HEK293T (cell line): Measurements from ENCODE around the gene PLEKHM2.

Experiments used
- CTCF ChIA-PET: fragments of 350-600 bp; formaldehyde crosslinking; extraction: SDS; loops from one replicate; lab custom pipeline; 2021; ENCODE audit warnings: antibody characterized with exemption, inconsistent platforms; lab: Yijun Ruan, JAX
- POLR2A ChIA-PET: fragments of 350-600 bp; formaldehyde crosslinking; extraction: SDS; loops from one replicate; lab custom pipeline; 2020; ENCODE audit warnings: antibody characterized with exemption, inconsistent platforms; lab: Yijun Ruan, JAX
- DNase-seq: peaks from one replicate; pipeline ENCODE4 v3.0.0; 2012; ENCODE audit warnings: mixed read lengths; ENCODE audit errors: extremely low spot score
- ARNT ChIP-seq: fragments of 450-650 bp; IDR thresholded peaks from 2 replicates; pipeline ENCODE4 v1.6.1; 2017; ENCODE audit warnings: mild to moderate bottlenecking
- BHLHE40 ChIP-seq: fragments of 450-650 bp; IDR thresholded peaks from 2 replicates; pipeline ENCODE4 v1.6.1; 2016; ENCODE audit warnings: mild to moderate bottlenecking, moderate library complexity, borderline replicate concordance
- CTBP1 ChIP-seq: fragments of 450-650 bp; IDR thresholded peaks from 2 replicates; pipeline ENCODE4 v1.6.1; 2016; ENCODE audit warnings: borderline replicate concordance
- ELF4 ChIP-seq: fragments of 450-650 bp; IDR thresholded peaks from 2 replicates; pipeline ENCODE4 v1.6.1; 2017; ENCODE audit warnings: antibody characterized with exemption
- FOXA1 ChIP-seq: fragments of 450-650 bp; IDR thresholded peaks from 2 replicates; pipeline ENCODE4 v1.6.1; 2016; ENCODE audit warnings: mild to moderate bottlenecking
- FOXK2 ChIP-seq: fragments of 450-650 bp; IDR thresholded peaks from 2 replicates; pipeline ENCODE4 v1.6.1; 2016; ENCODE audit warnings: mild to moderate bottlenecking
- FOXM1 ChIP-seq: fragments of 450-650 bp; IDR thresholded peaks from 2 replicates; pipeline ENCODE4 v1.6.1; 2017; ENCODE audit warnings: mild to moderate bottlenecking, borderline replicate concordance
- HDGF ChIP-seq: fragments of 450-650 bp; IDR thresholded peaks from 2 replicates; pipeline ENCODE4 v1.6.1; 2017; ENCODE audit warnings: antibody characterized with exemption, borderline replicate concordance
- L3MBTL2 ChIP-seq: fragments of 450-650 bp; conservative IDR thresholded peaks from 2 replicates; pipeline ENCODE4 v1.6.1; 2016; ENCODE audit warnings: mild to moderate bottlenecking
- LEF1 ChIP-seq: fragments of 450-650 bp; IDR thresholded peaks from 2 replicates; pipeline ENCODE4 v1.6.1; 2017; ENCODE audit warnings: mild to moderate bottlenecking, borderline replicate concordance
- NFRKB ChIP-seq: fragments of 450-650 bp; IDR thresholded peaks from 2 replicates; pipeline ENCODE4 v1.6.1; 2016; ENCODE audit warnings: mild to moderate bottlenecking, moderate library complexity
- SP1 ChIP-seq: fragments of 450-650 bp; IDR thresholded peaks from 2 replicates; pipeline ENCODE4 v1.6.1; 2017
- SUZ12 ChIP-seq: fragments of 450-650 bp; IDR thresholded peaks from 2 replicates; pipeline ENCODE4 v1.6.1; 2016; ENCODE audit warnings: mild to moderate bottlenecking
- TARDBP ChIP-seq: fragments of 450-650 bp; IDR thresholded peaks from 2 replicates; pipeline ENCODE4 v1.6.1; 2016
- ZNF384 ChIP-seq: fragments of 450-650 bp; IDR thresholded peaks from 2 replicates; pipeline ENCODE4 v1.6.1; 2016
- TF ChIP-seq, protein P1 (sequence below): fragments of 450-650 bp; IDR thresholded peaks from 2 replicates; pipeline ENCODE4 v1.6.1; 2016

PLEKHM2 gene

DNA sequence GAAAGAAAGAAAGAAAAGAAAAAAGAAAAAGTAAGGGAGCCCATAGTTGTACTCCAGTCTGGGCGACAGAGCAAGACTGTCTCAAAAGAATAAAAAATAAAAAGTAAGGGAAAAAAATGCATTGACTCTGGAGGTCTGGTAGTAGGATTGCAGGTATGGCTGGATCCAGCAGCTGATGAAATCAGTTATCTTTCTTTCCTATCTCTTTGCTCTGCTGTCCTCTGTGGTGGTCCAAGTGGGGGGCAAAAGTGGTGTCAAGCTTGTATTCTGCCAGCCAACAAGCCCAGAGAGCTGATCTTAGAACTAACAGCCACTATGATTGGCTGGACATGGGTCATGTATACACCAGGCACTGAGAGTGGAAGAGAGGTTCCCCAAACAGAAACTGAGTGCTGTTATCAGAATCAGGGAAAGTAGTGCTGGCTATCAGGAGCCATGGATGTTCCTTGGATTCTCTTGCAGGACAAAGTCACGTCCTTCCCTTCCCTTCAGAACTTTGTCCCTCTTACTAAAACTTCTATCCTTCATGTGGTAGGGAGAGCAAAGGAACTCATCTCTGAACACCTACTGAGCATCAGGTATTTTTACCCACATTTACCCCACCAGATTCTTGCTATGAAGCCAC, 71.0 kb downstream of the PLEKHM2 start:
- CTCF ChIA-PET = interaction anchor here (0.7 kb wide), 1 partner anchor 146 kb away, joined by 3 read pairs; no protein-coding TSS in a partner anchor
- no peak for TF ChIP-seq FOXM1
- TF ChIP-seq, protein P1, sequence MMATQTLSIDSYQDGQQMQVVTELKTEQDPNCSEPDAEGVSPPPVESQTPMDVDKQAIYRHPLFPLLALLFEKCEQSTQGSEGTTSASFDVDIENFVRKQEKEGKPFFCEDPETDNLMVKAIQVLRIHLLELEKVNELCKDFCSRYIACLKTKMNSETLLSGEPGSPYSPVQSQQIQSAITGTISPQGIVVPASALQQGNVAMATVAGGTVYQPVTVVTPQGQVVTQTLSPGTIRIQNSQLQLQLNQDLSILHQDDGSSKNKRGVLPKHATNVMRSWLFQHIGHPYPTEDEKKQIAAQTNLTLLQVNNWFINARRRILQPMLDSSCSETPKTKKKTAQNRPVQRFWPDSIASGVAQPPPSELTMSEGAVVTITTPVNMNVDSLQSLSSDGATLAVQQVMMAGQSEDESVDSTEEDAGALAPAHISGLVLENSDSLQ = no peak
- TF ChIP-seq CTBP1 = no peak
- TF ChIP-seq TARDBP = no peak
- no peak for TF ChIP-seq ZNF384
- TF ChIP-seq SUZ12 = no peak
- no peak for TF ChIP-seq FOXA1
- TF ChIP-seq BHLHE40 = no peak
- TF ChIP-seq FOXK2 = no peak
- TF ChIP-seq HDGF = no peak
- no peak for TF ChIP-seq SP1
- no peak for TF ChIP-seq NFRKB
- TF ChIP-seq ELF4 = no peak
- DNase-seq = no peak
- POLR2A ChIA-PET = no interaction called here

DNA sequence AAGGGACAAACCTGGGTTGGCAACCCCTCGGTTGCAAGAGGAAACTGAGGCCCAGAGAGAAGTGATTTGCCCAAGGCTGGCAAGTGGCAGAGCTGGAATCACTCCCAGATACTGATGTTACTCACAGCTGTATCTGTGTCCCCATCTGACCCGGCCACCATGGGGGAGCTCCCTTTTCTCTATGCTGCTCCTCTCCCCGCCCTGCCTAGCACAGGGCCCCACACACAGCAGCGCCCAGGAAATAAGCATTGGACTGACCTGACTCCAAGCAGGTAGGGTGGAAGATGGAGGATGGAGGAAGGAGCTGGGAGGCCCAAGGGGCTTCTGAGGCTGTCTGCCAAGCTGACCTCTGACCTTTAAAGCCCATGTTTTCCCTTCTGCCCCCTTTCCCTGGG, 71.5 kb downstream of the PLEKHM2 start:
- POLR2A ChIA-PET = no interaction called here
- CTCF ChIA-PET = interaction anchor here (0.7 kb wide), 1 partner anchor 145 kb away, joined by 3 read pairs; no protein-coding TSS in a partner anchor
- DNase-seq = no peak
- TF ChIP-seq FOXM1 (no peak), NFRKB (no peak), BHLHE40 (no peak), ZNF384 (no peak)

DNA sequence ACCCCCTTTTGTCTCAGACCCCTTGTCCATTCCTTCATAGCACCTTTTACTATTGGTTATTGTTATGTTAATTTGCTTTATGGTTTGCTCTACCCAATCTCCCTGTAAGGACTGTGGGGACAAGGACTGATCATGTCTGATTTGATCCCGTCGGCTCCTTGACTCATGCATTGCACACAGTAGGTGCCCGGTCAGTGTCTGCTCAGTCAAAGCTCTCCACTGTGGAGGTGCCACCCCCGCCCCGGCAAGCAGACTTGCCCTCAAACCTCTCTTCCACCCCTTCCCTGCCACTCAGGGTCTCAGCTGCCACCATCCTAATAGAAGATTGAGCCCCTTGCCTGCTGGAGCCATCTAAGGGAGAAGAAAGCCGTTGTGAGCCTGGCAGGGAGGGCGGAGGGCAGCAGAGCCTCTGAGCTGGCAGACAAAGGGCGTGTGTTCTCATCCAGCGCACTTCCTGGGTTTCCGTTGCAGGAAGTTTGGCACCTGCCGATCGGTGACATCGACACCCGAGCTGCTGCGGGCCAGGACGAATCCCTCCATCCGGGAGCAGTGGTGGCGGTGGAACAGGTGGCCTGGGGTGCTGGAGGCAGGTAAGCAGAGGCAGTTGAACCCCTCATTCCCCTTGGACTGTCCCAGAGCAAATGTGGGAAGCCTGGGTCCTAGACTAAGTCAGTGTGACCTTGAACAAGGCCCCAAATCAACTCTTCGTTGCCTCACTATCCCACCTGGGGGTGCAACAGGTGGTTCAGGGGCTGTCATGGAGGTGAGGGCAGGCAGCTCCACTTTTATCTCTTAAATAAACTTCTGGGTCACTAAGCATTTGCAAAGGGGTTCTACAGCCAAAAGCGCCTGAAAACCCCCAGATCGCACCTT, 72.3 kb downstream of the PLEKHM2 start:
- ChIA-PET POLR2A (no interaction called here), CTCF (interaction anchor here (1.1 kb wide), 1 partner anchor 19 kb away, joined by 3 read pairs; no protein-coding TSS in a partner anchor)
- no peak for TF ChIP-seq SUZ12
- no peak for TF ChIP-seq CTBP1
- TF ChIP-seq NFRKB = no peak
- TF ChIP-seq L3MBTL2 = no peak
- no peak for TF ChIP-seq ARNT
- TF ChIP-seq HDGF = no peak
- TF ChIP-seq TARDBP = no peak
- TF ChIP-seq BHLHE40 = no peak
- no peak for TF ChIP-seq SP1
- TF ChIP-seq ELF4 = no peak
- no peak for TF ChIP-seq FOXA1
- no peak for TF ChIP-seq FOXM1
- TF ChIP-seq ZNF384 = no peak
- TF ChIP-seq, protein P1 = no peak
- no peak for TF ChIP-seq FOXK2
- no peak for TF ChIP-seq LEF1
- no peak for DNase-seq

DNA sequence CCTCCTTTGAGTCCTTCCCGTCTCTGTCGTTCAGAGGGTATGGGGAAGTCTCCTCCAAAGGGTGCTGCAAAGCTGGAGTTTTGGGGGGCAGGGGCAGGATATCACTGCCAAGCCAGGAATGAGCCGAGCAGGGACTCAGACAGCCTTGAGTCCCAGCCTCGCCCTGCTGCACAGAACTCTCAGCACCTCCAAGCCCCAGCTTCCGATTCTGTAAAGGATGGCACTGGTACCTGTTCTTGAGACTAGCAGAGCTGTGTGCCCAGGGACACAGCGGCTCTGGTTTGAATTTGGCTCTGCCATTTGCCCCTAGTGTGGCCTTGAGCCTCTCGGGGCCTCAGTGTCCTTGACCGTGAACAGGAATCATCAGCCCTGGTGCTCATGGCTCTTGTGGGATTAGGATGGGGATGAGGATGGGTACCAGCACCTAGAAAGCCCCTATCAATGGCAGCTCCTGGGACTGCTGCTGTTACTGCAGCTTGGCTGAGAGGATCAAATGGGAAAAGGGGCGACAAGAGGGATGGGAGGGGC, 73.0 kb downstream of the PLEKHM2 start:
- no peak for DNase-seq
- ChIA-PET CTCF (interaction anchor here (1.1 kb wide), 1 partner anchor 20 kb away, joined by 3 read pairs; no protein-coding TSS in a partner anchor), POLR2A (interaction anchor here (0.9 kb wide), 1 partner anchor 92 kb away, joined by 3 read pairs; no protein-coding TSS in a partner anchor)
- TF ChIP-seq FOXM1 = no peak
- no peak for TF ChIP-seq ARNT
- no peak for TF ChIP-seq SUZ12
- TF ChIP-seq NFRKB = no peak
- no peak for TF ChIP-seq HDGF
- TF ChIP-seq L3MBTL2 = no peak
- TF ChIP-seq BHLHE40 = no peak
- no peak for TF ChIP-seq ZNF384
- no peak for TF ChIP-seq LEF1
- TF ChIP-seq CTBP1 = no peak
- no peak for TF ChIP-seq TARDBP
- TF ChIP-seq SP1 = no peak
- no peak for TF ChIP-seq ELF4

DNA sequence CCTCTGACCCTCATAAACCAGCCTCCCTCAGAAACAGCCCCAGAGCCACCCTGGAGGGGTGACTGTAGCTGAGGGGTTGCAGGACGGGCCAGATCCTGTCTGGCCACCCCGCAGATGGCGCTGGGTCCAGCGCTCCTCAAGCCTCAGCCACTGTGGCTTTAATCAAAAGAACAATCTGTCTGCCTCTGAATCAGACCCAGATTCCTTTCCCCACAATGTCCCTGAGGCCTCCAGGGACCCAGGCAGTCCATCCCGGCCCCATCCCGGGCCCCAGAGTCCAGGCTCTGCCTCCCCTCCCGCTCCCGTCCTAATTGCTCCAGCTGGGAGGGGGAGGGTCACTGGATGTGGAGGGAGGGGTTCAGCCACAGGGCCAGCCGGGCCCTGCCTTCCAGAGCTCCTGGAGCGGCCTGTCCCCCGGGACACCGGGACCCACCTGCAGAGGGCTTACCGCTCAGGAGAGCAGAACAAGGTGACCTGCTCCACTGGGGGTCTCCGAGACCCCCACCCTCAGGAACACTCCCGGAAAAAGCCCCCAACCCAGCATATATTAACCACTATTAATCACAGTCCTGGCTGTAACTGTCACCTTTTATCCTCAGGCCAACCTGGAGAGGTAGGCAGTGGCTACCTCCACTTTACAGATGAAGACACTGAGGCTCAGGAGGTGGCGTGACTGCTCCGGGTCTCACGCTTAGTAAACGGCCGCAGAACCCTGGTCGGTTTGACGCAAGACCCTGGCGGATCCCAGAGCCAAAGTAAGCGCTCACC, 73.6 kb downstream of the PLEKHM2 start:
- no peak for TF ChIP-seq FOXA1
- TF ChIP-seq, protein P1 = no peak
- no peak for TF ChIP-seq TARDBP
- no peak for TF ChIP-seq SP1
- TF ChIP-seq ARNT = no peak
- TF ChIP-seq SUZ12 = no peak
- TF ChIP-seq ZNF384 = no peak
- TF ChIP-seq ELF4 = no peak
- no peak for TF ChIP-seq FOXK2
- TF ChIP-seq HDGF = no peak
- TF ChIP-seq LEF1 = no peak
- TF ChIP-seq FOXM1 = no peak
- no peak for TF ChIP-seq CTBP1
- no peak for TF ChIP-seq L3MBTL2
- no peak for TF ChIP-seq NFRKB
- TF ChIP-seq BHLHE40 = no peak
- CTCF ChIA-PET = interaction anchor here (1.1 kb wide), 1 partner anchor 21 kb away, joined by 3 read pairs; no protein-coding TSS in a partner anchor
- POLR2A ChIA-PET = interaction anchor here (0.9 kb wide), 1 partner anchor 91 kb away, joined by 3 read pairs; no protein-coding TSS in a partner anchor
- DNase-seq = no peak
